EL (cell line): ENCODE data around the gene KCNIP1.

ENCODE experiments used
- DNase-seq: peaks from one replicate; pipeline ENCODE4 v3.0.0-alpha.2; 2016

KCNIP1 gene

GRCh38 chr5:170655476-170655875, 151.7 kb downstream of the KCNIP1 start:
- no peak for DNase-seq

DNA sequence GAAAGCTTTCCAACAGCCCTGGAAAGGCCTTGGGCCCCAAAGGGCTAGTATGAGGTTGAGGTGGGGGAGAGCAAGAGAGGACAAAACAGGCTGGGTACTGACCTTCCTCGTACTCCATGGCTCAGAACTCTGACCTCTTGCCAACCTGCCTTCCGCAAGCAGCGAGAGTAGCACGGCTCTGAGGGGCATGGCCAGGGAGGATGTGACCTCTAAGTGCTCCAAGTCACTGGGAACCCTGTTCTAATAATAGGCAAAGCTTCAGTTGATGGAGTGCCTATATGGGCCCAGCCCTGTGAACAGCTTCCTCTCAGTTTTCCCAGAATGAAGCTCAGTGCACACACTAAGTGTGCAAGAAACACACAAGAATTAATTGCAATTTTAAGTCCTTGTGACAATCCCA, 152.1 kb downstream of the KCNIP1 start:
- DNase-seq = no peak

GRCh38 chr5:170656346-170656745, 152.5 kb downstream of the KCNIP1 start:
- DNase-seq = no peak

DNA sequence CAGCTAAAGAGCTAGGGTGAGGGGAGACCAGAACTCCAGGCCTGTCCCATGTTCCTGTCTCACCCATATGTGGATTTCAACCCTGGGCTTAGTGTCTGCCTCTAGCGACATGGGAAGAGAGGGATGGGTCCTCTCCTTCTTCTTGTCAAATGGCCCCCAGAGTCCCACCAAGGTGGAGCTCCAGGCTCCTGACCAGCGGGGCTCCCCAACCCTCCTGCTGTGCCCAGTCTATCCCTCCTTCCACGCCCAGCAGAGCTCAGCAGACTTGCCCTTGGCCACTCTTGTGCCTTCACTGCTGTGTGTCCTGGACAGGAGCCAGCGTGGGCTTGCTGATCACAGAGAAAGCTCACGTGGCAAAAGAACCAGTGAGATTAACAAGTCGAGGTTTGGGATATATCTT, 156.7 kb downstream of the KCNIP1 start:
- no peak for DNase-seq

GRCh38 chr5:170662966-170663365, 159.1 kb downstream of the KCNIP1 start:
- DNase-seq = no peak

DNA sequence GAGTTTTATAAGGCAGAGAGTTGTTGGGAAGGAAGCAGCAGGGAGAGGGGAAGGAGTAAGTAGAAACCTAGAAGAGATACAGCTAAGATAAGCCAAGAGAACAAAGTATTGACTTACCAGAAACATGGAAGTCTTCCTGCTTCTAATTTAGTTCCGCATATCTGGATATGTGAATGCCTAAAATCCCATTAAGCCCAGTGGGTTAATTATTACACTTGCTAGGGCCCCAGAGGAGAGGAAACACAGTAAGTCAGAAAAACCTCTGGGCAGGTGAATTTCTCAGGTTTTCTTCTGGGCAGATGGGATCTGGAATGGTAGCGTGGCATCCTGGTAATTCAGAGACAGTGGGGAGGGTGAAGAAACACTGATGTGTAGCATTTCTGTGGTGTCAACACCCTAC, 175.0 kb downstream of the KCNIP1 start:
- no peak for DNase-seq

GRCh38 chr5:170681013-170681433, 177.2 kb downstream of the KCNIP1 start:
- peak; percentile 33 for DNase-seq

DNA sequence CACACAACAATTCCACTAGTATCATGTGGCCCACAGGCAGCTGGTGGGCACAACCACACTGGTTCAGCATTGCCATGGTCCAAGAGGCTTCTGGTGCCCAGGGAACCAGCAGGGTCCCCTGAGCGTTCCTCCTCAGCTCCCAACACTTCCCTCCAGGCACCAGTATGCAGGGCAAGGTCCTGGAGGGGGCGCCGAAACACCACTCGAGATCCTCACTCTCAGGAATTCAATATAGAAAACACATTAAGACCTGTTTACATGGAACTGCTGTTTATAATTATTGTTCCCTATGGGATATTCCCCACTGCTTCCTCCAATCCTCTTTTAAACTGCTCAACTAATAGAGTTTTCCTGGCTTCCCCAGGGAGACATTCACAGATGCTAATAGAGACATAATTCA, 187.8 kb downstream of the KCNIP1 start:
- no peak for DNase-seq

DNA sequence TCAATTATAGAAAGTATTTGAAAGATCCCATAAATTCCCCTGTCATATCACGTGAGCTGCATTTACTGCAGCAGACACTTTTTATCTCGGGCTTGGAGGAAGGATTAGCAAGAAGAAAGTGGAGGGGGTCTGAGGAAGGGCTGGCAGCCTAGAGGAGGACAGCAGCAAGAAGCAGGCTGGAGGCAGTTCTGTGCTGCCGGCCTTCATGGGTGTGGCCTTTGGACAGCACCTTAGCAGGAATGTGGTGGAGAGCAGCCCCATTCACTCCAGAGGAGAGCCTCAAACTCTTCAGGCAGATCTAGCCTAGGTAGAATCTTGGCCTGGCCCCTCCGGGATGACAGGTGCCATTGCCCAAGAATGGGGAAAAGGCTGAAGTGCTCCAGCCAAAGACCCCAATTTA, 189.9 kb downstream of the KCNIP1 start:
- no peak for DNase-seq

DNA sequence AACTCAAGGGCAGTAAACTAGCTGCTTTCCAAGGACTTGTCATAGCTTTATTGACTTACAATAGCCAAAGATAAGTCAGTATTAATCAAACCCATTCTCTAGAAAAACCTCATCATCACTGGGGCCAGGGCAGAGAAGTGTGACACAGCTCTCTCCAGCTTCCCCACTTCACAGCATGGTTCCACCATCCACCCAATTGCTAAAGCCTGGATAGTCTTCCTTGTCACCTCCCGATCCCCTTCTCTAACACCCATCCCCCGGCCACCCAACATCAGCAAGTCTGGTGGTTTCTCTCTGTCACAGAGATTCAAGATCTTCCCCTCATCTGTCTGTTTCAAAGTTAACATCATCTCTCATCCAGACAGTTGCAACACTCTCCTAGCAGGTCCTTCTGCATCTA, 191.1 kb downstream of the KCNIP1 start:
- DNase-seq = no peak

GRCh38 chr5:170697031-170697430, 193.2 kb downstream of the KCNIP1 start:
- DNase-seq = no peak

GRCh38 chr5:170700503-170700902, 196.7 kb downstream of the KCNIP1 start:
- DNase-seq = no peak

DNA sequence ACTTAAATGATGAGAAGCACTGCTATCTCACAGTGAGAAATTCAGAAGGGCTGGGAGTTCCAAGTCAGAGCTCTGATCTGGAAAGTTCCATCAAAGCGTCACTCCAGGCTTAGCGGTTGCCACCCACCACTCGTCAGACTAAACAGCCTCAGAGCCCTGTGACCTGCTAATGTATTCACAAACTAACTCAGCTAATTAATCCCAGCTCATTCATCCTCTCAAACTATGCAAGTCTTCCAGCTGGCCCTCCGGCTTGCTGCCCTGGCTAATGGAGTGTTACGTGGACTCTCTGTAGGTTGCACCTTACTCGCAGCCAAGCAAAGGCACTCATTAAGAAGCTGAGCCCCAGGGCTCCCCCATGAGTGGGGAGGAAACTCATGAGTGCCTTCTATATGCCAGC, 197.5 kb downstream of the KCNIP1 start:
- no peak for DNase-seq

DNA sequence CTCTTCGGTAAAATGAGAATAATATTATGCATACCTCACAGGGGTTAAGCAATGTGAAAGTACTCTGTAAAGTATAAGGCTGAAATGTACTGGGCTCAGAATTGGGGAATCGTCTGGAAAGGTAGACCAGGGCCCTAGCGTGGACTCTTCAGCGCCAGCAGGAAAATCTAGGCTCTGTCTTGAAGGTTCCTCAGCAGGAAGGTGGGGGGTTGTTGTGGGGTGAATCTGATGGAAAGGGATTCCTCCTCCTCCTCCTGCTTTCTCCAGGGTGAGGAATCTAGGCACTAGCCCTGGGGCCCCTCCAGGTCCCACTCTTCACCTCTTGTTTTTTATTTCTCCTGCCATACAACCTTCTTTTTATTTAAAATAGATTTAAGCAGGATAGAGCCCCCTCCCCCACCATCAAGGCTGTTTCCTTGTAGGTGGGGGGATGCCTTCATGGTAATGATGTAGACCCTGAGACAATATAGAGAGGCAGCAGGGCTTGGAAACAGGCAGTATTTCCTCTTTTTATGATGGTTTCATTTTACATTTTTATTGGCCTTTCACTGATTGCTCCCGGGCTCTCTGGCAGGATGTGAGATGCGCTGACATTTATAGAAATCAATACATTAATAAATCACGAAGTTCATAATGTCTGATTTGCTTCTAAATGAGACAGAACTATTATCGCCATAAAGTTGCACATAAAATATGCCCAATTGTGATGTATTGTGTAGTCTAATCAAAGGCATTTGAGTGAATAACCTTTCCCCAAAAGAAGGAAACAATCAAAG, 200.8 kb downstream of the KCNIP1 start:
- no peak for DNase-seq

GRCh38 chr5:170709640-170710039, 205.8 kb downstream of the KCNIP1 start:
- DNase-seq = no peak

GRCh38 chr5:170711300-170711699, 207.5 kb downstream of the KCNIP1 start:
- no peak for DNase-seq

DNA sequence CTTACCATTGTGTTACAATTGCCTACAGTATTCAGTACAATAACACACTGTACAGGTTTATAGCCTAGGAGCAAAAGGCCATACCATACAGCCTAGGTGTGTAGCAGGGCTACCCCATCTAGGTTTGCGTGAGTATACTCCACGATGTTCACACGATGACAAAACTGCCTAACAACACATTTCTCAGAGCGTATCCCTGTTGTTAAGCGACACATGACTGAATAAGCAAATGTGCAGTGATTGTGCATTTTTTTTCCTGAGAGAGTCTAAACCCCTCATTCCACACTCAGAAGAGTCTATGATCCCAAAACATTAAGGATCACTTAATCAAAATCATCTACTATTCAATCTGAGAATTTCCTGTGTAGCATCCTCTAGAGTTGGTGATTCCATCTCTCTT, 211.3 kb downstream of the KCNIP1 start:
- no peak for DNase-seq

DNA sequence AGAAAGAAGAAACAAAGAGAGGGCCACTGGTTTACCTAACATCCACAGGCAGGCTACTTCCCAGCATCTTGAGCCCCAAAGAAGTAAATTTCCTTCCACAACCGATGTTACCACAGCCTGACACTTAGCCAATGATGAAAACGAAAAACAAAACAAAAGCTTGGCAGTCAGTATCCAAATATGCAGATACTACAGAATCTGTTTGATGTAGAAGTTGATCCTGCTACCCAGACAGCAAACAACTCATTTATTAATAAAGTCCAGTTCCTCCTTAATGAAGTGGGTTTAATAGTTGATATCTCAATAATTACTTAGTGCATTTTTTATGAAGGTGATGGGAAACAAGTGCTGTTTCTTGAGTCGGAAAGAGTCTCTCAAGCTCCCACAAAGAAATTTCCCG, 212.6 kb downstream of the KCNIP1 start:
- no peak for DNase-seq

GRCh38 chr5:170719551-170719950, 215.7 kb downstream of the KCNIP1 start:
- DNase-seq = no peak

DNA sequence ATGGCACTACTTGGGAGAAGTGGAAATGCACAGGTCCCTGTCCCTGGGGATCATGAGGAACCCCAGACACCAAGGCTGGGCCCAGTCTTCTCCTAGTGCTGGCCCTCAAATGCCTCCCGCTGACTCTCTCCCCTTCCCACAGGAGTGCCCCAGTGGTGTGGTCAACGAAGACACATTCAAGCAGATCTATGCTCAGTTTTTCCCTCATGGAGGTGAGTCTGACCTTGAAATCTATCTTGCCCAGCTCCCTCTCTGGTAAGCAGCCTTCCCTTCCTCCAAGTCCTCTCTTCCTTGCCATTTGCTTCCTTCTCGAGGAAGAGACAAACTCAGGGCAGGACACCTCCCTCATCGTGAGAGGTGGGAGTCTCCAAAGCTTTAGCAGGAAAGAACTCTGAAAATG, 216.4 kb downstream of the KCNIP1 start:
- DNase-seq = no peak

DNA sequence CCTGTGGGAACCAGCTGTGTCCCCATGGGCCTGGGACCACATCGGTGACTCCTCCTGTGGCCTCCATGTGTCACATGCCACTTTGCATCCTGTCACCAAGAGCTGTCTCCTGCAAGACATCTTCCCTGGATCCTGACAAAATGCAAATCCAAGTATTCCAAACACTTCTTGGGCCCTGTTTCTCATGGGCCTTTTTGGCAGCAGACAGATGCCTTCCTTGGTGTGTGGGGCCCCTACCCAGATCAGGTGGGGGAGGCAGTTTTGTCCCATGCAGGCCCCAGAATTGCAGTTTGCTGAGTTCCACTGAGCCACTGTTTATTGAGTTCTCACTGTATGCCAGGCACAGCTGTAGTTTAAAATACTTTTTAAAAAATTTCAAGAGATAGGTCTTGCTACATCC, 217.2 kb downstream of the KCNIP1 start:
- no peak for DNase-seq

- DNase-seq = no peak
Observed at GRCh38 chr5:170721681-170722080, 217.9 kb downstream of the KCNIP1 start.

DNA sequence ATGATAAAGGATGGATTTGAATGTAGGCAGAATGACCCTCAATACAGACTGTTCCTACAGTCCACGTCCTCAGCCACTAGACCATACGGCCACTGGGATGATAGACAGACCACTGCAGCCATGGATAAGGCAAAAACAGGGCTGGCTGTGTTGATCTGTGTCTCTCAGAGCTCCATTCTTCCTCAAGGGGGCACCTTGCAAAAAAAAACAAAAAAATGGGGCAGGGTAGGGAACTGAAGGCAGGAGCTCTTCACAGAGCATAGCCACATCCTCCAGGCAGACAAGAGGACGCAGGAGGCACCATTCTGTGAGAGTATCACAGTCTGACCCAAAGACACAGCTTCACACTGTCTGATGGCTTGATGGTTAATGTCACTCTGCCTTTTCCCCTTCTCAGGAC, 218.5 kb downstream of the KCNIP1 start:
- DNase-seq = no peak

GRCh38 chr5:170731052-170731451, 227.2 kb downstream of the KCNIP1 start:
- DNase-seq = no peak

- DNase-seq = no peak
Observed at GRCh38 chr5:170732685-170733084, 228.9 kb downstream of the KCNIP1 start.
